Subcutaneous adipose tissue (tissue), 4 donors: ENCODE results near the gene BAIAP2. TPM values are rescaled to one million over a fixed set of nuclear protein-coding genes. Genes with fewer than 3 reads are reported as not detected.

Experiments
- total RNA-seq, 4 donors: library from RNA; depleted of rRNA; stranded (reverse); fragments of >200 nt; gene quantifications; one replicate each; pipeline ENCODE4 v1.1.0, GENCODE V29; 2016
- TF ChIP-seq, protein P1 (sequence below): fragments of 450-650 bp; IDR thresholded peaks from one replicate; pipeline ENCODE4 v1.5.1; 2016; ENCODE audit warnings: low read depth, mild to moderate bottlenecking, control low read depth, antibody characterized with exemption, moderate library complexity

BAIAP2 gene
- total RNA-seq, 4 donors from 2014 or later: 17.4 to 31.1 (median 23.2) TPM

DNA sequence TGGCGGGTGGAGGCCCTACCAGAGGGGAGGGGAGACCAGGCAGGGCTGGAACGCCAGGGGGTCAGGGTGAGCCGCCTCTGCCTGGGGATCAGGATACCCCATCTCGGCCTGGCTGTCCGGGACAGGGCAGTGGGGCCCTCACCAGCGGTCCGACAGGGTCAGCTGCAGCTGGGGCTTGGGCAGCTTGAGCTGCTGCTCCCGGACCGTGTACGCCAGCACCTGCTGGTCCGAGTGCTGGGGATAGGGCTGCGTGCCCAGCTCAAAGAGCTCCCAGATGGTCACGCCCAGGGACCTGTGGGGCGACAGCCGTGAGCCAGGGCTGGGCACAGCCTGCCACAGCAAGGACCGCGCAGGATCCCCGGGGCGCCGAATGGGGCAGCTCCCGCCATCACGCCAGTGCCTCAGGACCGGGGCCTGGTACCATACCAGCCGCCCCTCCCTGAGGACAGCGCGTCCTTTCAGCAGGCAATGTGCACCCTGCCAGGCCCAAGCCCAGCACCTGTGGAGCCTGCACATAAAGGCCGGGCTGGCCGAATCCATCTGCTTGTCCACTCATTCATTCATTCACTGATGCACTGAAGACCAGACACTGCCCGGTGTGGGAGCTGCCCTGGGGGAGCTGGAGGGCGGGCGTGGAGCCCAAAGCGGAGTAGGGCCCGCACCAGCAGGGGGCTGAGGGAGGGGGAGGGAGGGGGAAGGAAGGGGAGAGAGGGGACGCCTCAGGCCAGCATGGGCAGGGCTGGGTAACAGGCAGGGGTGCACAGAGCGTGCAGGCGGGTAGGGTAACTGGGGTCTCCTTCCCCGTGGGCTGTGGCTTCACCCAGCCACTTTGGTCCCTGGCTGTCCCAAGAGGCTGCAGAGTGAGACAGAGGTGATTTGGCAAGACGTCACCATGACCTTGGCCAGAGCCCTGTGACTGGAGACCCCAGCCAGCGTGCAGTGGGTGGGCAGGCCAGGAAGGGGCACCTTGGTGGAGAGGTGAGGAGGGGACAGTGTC is 88.4 kb downstream of the BAIAP2 start:
- TF ChIP-seq, protein P1, sequence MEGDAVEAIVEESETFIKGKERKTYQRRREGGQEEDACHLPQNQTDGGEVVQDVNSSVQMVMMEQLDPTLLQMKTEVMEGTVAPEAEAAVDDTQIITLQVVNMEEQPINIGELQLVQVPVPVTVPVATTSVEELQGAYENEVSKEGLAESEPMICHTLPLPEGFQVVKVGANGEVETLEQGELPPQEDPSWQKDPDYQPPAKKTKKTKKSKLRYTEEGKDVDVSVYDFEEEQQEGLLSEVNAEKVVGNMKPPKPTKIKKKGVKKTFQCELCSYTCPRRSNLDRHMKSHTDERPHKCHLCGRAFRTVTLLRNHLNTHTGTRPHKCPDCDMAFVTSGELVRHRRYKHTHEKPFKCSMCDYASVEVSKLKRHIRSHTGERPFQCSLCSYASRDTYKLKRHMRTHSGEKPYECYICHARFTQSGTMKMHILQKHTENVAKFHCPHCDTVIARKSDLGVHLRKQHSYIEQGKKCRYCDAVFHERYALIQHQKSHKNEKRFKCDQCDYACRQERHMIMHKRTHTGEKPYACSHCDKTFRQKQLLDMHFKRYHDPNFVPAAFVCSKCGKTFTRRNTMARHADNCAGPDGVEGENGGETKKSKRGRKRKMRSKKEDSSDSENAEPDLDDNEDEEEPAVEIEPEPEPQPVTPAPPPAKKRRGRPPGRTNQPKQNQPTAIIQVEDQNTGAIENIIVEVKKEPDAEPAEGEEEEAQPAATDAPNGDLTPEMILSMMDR: no peak

DNA sequence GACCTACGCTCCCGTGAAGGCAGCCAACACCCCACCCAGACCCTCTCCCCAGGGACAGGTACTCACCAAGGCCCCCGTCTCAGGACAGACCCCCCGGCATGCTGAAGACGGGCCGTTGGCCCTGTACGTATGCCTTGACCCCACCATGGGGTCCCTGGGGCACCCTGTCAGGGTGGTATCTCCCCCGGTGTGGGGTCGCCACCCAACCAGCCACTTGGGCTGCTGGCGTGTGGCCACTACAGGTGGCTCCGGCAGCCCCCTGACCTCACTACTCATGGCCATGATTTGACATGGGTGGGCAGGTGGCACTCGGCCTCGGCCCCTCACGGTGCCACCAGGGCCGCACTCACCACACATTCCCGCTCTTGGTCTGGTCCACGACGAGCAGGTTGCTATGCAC is 89.4 kb downstream of the BAIAP2 start:
- TF ChIP-seq, protein P1: no peak

DNA sequence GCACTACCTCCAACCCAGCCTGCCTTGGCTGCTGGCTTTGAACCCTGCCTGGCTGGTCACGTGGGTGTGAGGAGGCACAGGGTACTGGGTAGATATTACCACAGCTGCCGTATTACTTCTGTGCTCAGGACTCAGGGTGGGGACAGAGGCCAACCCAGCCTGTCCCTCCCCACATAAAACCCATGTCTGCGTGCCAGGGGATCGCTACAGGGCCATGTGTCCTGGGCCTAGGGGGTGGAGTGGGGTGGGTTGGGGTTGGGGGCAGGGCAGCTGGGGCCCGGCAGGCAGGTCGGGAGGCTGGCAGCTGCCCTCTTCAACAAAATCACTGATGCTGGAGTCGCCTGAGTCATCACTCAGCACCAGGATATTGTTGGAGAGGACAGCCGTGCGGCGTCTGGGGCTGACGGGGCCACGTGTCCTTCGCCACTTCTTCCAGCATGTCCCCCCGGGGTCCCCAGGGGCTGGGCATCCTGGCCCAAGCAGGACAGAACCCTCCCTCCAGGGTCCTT is 90.7 kb downstream of the BAIAP2 start:
- TF ChIP-seq, protein P1: no peak

DNA sequence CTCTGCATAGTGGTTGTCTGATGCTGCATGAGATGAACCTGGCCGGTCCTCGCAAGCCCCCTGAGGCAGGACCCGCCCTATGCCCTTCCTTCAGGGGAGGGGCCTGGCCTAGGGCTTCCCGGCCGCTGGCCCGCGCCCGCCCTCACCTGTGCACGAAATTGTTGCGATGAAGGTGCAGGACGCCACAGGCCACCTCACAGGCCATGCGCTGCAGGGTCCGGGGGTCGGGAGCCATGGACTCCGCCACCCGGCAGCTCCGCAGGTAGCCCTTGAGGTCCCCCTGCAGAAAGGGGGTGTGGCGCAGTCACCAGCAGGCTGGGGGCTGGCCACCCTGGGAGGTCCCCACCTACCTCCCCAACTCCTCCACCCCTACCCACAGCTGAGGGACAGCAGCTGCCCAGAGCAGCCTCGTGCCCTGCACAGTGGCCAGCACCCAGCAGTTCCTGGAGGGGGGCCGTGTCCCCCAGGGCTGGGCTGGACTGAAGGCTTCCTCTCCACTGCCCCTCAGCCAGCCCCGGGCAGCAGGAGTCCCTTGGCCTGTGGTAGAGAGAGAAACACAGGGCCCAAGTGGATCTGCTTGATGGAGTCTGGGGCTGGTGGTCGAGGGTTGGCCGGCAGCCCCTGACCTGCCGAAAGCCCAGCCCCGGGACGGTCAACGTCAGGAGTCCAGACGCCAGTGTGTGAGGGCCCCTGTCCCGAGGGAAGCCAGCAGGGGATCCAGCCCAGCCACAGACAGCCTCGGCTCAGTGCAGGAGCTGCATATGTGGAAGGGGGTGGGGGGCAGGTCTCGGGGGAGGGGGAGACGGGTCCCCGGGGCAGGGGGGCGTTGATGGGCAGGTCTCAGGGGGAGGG is 91.6 kb downstream of the BAIAP2 start:
- TF ChIP-seq, protein P1: no peak

DNA sequence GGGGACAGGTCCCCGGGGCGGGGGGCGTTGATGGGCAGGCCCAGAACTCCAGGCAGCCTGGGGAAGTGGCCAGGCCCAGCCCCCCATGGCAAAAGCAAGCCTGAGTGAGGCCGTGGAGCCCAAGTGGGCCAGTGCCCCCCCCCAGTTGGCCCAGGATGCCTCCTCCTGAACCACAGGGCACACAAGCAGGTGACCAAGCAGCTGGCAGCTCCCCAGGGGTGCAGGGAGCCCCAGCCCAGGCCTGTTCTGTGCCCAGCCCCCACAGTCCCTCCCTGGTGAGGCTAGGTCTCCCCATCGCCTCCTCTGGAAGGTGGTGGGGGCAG is 92.1 kb downstream of the BAIAP2 start:
- TF ChIP-seq, protein P1: no peak

DNA sequence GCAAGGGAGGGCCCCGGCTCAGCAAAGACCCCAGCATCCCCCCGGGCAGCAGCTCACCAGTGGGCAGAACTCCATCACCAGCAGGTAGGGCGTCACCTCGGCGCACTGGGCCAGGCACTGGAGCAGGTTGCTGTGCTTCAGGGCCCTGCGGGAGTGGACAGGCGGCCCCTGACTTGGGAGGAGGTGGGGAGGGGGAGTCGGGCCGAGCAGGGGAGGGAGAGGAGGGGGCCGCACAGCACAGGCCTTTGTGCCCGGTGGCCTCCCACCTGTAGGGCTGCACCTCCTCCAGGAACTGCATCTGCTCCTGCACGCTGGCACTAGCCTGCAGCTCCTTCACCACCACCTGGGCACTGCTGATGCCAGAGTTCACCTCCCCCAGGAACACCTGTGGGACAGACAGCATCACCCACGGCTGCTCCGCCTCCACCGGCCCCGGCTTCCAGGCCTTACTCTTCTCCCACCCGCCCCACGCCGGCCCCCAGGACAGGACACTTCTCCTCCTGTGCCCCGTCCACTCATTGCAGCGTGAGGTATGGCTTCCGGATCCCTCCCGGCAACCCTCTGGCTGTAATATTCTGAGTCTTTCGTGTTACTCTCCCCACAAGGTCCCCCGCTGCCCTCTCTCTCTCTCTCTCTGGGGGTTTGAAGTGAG is 92.7 kb downstream of the BAIAP2 start:
- TF ChIP-seq, protein P1: no peak
